ENCODE data around the gene B4GALT5.

B4GALT5 gene

DNA sequence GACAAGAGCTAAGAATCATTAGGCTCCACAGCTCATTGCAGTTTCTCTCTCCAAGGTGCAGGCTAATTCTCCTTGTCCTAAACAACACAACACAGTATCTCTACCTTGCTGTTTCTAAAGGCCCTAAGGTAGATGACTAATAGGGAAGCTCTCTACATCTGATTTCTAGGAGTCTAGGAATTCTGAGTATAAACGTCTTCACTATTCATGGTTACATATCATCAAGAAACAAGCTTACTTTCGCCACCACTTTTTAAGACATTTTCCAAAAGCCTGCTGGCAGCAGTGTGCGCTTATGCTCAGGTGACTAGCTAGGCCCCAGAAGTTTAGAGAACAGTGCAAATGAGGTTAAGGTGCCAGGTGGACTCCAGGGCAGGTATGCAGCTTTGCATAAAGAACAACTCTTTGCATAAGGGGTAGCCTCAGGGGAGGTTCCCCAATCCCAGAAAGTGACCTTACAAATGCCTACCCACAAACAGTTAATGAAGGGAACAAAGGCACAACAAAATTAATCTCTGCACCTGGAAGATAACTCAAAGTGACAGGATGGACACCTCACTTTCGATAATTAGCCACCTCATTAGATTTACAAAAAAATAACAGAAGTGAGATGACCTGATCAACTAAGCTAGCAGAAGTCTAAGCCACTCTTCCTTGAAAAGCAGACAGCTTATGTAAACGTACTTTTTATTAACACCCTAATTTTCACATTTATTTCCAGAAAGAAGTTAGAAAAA is 20.1 kb downstream of the B4GALT5 start:
- no peak overlapping the region for H3K27ac Mint-ChIP-seq (ENCODE audit: low read depth)
- ATAC-seq (replicated peaks; ENCODE audit: extremely low read depth, poor library complexity, severe bottlenecking), result no peak
- no peaks in the 10 kb centered on the region for H3K27me3 Mint-ChIP-seq
- peaks cover 50% of the 10 kb centered on the region for H3K4me1 Mint-ChIP-seq
- no peaks in the 10 kb centered on the region for H3K9me3 Mint-ChIP-seq
- H3K36me3 Mint-ChIP-seq (ENCODE audit: insufficient read depth), result no peaks in the 10 kb centered on the region
- no peak for DNase-seq (ENCODE audit: low spot score in 2 of 2)
- H3K4me3 Mint-ChIP-seq, result no peak overlapping the region

DNA sequence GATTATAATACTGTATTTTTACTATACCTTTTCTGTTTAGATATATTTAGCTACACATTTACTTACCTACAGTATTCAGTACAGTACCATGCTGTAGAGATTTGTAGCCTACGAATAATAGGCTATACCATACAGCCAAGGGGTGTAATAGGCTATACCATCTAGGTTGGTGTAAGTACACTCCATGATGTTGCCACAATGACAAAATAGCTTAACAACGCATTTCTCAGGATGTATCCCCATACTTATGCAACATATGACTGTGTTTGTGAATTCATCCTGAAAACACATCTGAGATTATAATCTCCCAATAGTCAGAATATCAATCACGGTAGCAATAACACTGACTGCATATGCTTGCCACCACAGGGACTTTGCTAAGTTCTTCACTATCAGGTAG is 20.7 kb downstream of the B4GALT5 start:
- Mint-ChIP-seq H3K27me3 (no peaks in the 10 kb centered on the region), H3K36me3 (ENCODE audit: insufficient read depth) (peaks cover under 1% of the 10 kb centered on the region), H3K27ac (ENCODE audit: low read depth) (no peak overlapping the region), H3K4me3 (no peak overlapping the region), H3K9me3 (no peaks in the 10 kb centered on the region), H3K4me1 (peaks cover 49% of the 10 kb centered on the region)
- ATAC-seq (replicated peaks; ENCODE audit: extremely low read depth, poor library complexity, severe bottlenecking) (no peak), DNase-seq (ENCODE audit: low spot score in 2 of 2) (no peak)

- no peak for DNase-seq (ENCODE audit: low spot score in 2 of 2)
Measured at GRCh38 chr20:49691818-49692568, 21.7 kb downstream of the B4GALT5 start.

DNA sequence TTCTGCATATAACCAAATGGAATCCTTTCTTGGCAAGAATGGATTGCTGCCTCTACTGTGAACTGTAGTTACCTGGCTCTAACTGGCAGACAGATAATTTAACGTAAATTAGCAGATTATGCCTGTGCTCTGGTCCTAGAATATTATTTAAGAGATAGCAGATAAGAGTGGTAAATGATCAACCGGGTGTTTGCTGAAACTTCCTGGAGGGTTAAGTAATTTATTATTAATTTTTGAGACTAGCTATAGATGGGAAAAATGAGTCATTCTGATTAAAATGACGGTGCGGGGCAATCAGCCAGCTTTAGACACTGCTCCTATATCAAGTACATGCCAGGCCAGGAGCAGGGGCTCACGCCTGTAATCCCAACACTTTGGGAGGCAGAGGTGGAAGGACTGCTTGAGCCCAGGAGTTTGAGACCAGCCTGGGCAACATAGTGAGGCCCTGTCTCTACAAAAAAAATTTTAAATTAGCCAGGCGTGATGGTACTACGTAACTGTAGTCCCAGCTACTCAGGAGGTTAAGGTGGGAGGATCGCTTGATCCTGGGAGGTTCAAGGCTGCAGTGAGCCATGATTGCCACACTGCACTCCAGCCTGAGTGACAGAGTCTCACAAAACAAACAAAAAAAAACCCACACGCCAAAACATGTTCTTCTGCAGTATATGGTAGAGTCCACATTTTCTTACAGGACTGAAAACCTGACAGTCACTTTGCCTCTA is 22.6 kb downstream of the B4GALT5 start:
- Mint-ChIP-seq H3K27me3 (no peaks in the 10 kb centered on the region), H3K36me3 (ENCODE audit: insufficient read depth) (peaks cover 2% of the 10 kb centered on the region), H3K9me3 (no peaks in the 10 kb centered on the region), H3K27ac (ENCODE audit: low read depth) (no peak overlapping the region), H3K4me1 (peaks cover 50% of the 10 kb centered on the region), H3K4me3 (no peak overlapping the region)
- DNase-seq (ENCODE audit: low spot score in 2 of 2) (no peak), ATAC-seq (replicated peaks; ENCODE audit: extremely low read depth, poor library complexity, severe bottlenecking) (no peak)

More at GRCh38 chr20:49691818-49692568, 21.7 kb downstream of the B4GALT5 start:
- peaks cover 46% of the 10 kb centered on the region for H3K4me1 Mint-ChIP-seq
- H3K27ac Mint-ChIP-seq (ENCODE audit: low read depth), result no peak overlapping the region
- peaks cover 2% of the 10 kb centered on the region for H3K36me3 Mint-ChIP-seq (ENCODE audit: insufficient read depth)
- ATAC-seq (replicated peaks; ENCODE audit: extremely low read depth, poor library complexity, severe bottlenecking), result no peak
- H3K27me3 Mint-ChIP-seq, result no peaks in the 10 kb centered on the region
- H3K4me3 Mint-ChIP-seq, result no peak overlapping the region
- no peaks in the 10 kb centered on the region for H3K9me3 Mint-ChIP-seq

DNA sequence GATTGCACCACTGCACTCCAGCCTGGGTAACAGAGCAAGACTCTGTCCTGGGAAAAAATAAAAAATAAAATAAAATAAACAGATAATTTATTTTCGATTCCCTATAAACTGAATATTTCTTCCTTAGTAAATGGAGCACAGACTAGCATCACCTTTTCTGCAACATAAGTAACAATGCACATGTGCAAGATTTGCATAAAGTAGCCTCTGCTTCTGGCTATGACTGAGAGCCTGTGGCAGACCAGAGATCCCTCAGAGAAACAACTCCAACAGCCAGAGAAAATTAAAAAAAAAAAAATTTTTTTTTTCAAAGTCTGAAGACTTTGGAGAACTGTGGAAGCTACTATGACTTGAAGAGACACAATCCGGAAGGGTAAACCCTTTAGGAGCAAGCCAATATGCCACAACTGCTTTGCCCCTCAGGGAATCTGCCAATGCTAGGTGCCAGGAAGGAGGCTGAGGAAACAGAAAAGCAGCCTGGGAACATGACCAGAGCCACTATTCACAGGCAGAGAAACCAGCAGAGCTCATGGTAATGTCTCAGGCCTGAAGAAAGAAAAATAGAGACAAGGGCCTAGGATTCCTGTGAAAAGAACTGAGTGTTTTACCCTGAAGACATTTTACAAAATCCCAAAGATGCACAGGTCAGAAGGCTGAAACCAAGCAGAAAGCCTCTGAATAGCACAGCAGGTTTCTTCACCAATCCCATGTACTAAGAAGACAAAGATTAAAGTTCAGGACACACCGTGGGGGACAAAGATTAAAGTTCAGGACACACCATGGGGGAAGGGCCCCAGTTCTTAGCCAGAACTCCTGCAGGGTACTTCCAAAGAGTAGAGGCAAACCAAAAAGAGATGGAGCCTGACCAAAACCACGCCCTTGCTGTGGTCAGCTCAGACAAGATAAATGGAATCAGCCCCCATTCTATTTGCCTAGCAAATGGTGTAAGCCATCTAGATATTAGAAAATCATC is 25.8 kb downstream of the B4GALT5 start:
- ATAC-seq (replicated peaks; ENCODE audit: extremely low read depth, poor library complexity, severe bottlenecking) (no peak), DNase-seq (ENCODE audit: low spot score in 2 of 2) (no peak)
- no peak overlapping the region for H3K27ac Mint-ChIP-seq (ENCODE audit: low read depth)
- H3K9me3 Mint-ChIP-seq, result no peaks in the 10 kb centered on the region
- no peaks in the 10 kb centered on the region for H3K27me3 Mint-ChIP-seq
- peaks cover 52% of the 10 kb centered on the region for H3K4me1 Mint-ChIP-seq
- H3K36me3 Mint-ChIP-seq (ENCODE audit: insufficient read depth), result peaks cover 2% of the 10 kb centered on the region
- no peak overlapping the region for H3K4me3 Mint-ChIP-seq

DNA sequence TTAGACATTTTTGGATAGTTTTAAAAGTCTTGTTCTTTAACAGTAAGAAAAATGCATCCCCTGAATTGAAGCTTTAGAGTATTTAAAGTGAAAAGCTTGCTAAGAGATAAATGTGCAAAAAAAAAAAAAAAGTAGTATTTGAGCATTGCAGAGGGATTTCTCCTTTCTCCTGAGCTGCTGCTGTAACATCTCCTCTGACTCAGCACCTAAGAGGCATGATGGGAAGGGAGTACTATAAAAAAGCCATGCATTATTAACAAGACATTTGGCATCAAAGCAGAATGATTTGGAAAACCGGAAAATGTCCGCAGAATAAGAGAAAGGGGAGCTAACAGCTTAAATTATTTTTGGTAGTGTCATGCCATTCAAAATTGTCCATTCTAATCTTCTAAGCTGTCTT is 27.9 kb downstream of the B4GALT5 start:
- Mint-ChIP-seq H3K4me1 (peaks cover 60% of the 10 kb centered on the region), H3K27me3 (no peaks in the 10 kb centered on the region), H3K27ac (ENCODE audit: low read depth) (peak overlapping the region; percentile 22), H3K4me3 (no peak overlapping the region), H3K36me3 (ENCODE audit: insufficient read depth) (peaks cover 2% of the 10 kb centered on the region), H3K9me3 (no peaks in the 10 kb centered on the region)
- no peak for ATAC-seq (replicated peaks; ENCODE audit: extremely low read depth, poor library complexity, severe bottlenecking)
- DNase-seq (ENCODE audit: low spot score in 2 of 2), result no peak

DNA sequence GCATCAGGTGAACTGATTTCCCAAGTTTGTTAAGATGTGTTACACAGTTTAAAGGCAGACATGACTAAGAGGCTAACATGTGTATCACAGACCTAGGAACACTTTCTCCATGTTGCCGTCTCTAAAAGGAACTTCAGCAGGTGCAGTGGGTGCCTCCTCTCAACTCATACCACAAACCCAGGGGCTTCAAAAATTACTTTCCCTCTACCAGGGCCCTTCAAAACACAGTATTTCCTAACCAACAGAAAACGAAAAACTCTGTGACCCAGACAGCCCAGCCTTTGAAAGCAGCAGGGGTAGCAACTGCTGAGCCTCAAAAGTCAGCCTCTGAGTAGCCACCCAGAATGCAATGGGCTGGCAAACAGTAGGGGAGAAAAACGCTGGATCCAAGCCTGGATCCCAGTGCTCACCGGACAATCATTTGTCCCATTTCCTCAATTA is 28.5 kb downstream of the B4GALT5 start:
- Mint-ChIP-seq H3K27me3 (no peaks in the 10 kb centered on the region), H3K9me3 (no peaks in the 10 kb centered on the region), H3K4me3 (no peak overlapping the region), H3K36me3 (ENCODE audit: insufficient read depth) (peaks cover 2% of the 10 kb centered on the region), H3K4me1 (peaks cover 64% of the 10 kb centered on the region), H3K27ac (ENCODE audit: low read depth) (peak overlapping the region; percentile 22)
- DNase-seq (ENCODE audit: low spot score in 2 of 2) (no peak), ATAC-seq (replicated peaks; ENCODE audit: extremely low read depth, poor library complexity, severe bottlenecking) (no peak)

- ATAC-seq (replicated peaks; ENCODE audit: extremely low read depth, poor library complexity, severe bottlenecking) (no peak), DNase-seq (ENCODE audit: low spot score in 2 of 2) (no peak)
- Mint-ChIP-seq H3K36me3 (ENCODE audit: insufficient read depth) (peaks cover 2% of the 10 kb centered on the region), H3K27ac (ENCODE audit: low read depth) (no peak overlapping the region), H3K4me3 (no peak overlapping the region), H3K9me3 (no peaks in the 10 kb centered on the region), H3K4me1 (peaks cover 63% of the 10 kb centered on the region), H3K27me3 (no peaks in the 10 kb centered on the region)
Measured at GRCh38 chr20:49684335-49684997, 29.2 kb downstream of the B4GALT5 start.

- Mint-ChIP-seq H3K9me3 (no peaks in the 10 kb centered on the region), H3K4me1 (peaks cover 65% of the 10 kb centered on the region), H3K4me3 (no peak overlapping the region), H3K27ac (ENCODE audit: low read depth) (no peak overlapping the region), H3K27me3 (no peaks in the 10 kb centered on the region), H3K36me3 (ENCODE audit: insufficient read depth) (peaks cover under 1% of the 10 kb centered on the region)
- ATAC-seq (replicated peaks; ENCODE audit: extremely low read depth, poor library complexity, severe bottlenecking) (no peak), DNase-seq (ENCODE audit: low spot score in 2 of 2) (no peak)
Measured at GRCh38 chr20:49682798-49683197, 30.9 kb downstream of the B4GALT5 start.

DNA sequence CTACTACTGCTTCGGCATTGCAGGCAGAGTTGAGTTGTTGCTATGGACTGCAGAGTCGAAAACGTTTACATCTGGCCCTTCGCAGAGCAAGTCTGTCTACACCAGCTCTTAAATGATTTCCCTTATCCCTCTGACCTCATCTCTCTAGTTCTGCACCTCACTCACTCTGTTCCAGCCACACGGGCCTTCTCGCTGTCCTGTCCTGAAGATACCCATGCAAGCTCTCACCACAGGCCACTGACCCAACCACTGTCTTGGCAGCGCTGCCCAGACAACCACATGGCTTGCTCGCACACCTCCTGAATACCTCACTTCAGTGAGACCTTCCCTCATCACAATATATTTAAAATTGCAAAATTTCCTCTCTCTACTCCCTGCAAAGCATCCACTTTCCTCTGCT is 31.4 kb downstream of the B4GALT5 start:
- Mint-ChIP-seq H3K4me1 (peaks cover 68% of the 10 kb centered on the region), H3K4me3 (no peak overlapping the region), H3K36me3 (ENCODE audit: insufficient read depth) (no peaks in the 10 kb centered on the region), H3K9me3 (no peaks in the 10 kb centered on the region), H3K27me3 (no peaks in the 10 kb centered on the region), H3K27ac (ENCODE audit: low read depth) (no peak overlapping the region)
- ATAC-seq (replicated peaks; ENCODE audit: extremely low read depth, poor library complexity, severe bottlenecking), result no peak
- no peak for DNase-seq (ENCODE audit: low spot score in 2 of 2)

- DNase-seq (ENCODE audit: low spot score in 2 of 2) (no peak), ATAC-seq (replicated peaks; ENCODE audit: extremely low read depth, poor library complexity, severe bottlenecking) (no peak)
- Mint-ChIP-seq H3K36me3 (ENCODE audit: insufficient read depth) (peaks cover under 1% of the 10 kb centered on the region), H3K4me1 (peaks cover 72% of the 10 kb centered on the region), H3K27ac (ENCODE audit: low read depth) (no peak overlapping the region), H3K9me3 (no peaks in the 10 kb centered on the region), H3K4me3 (no peak overlapping the region), H3K27me3 (no peaks in the 10 kb centered on the region)
Measured at GRCh38 chr20:49681850-49682216, 31.8 kb downstream of the B4GALT5 start.
